K562 treated with DMSO at 1 percent for 24 hours (cell line): Measurements from ENCODE around the gene RAB11FIP5. TPM values are rescaled to one million over a fixed set of nuclear protein-coding genes. Genes with fewer than 3 reads are reported as not detected.

Experiments
- total RNA-seq: library from RNA; unstranded; fragments of 300-600 nt; gene quantifications from 2 replicates; pipeline ENCODE4 v1.2.3, GENCODE V29; 2022; ENCODE audit warnings: low read depth; ENCODE audit not compliant: insufficient read depth

Gene RAB11FIP5, protein sequence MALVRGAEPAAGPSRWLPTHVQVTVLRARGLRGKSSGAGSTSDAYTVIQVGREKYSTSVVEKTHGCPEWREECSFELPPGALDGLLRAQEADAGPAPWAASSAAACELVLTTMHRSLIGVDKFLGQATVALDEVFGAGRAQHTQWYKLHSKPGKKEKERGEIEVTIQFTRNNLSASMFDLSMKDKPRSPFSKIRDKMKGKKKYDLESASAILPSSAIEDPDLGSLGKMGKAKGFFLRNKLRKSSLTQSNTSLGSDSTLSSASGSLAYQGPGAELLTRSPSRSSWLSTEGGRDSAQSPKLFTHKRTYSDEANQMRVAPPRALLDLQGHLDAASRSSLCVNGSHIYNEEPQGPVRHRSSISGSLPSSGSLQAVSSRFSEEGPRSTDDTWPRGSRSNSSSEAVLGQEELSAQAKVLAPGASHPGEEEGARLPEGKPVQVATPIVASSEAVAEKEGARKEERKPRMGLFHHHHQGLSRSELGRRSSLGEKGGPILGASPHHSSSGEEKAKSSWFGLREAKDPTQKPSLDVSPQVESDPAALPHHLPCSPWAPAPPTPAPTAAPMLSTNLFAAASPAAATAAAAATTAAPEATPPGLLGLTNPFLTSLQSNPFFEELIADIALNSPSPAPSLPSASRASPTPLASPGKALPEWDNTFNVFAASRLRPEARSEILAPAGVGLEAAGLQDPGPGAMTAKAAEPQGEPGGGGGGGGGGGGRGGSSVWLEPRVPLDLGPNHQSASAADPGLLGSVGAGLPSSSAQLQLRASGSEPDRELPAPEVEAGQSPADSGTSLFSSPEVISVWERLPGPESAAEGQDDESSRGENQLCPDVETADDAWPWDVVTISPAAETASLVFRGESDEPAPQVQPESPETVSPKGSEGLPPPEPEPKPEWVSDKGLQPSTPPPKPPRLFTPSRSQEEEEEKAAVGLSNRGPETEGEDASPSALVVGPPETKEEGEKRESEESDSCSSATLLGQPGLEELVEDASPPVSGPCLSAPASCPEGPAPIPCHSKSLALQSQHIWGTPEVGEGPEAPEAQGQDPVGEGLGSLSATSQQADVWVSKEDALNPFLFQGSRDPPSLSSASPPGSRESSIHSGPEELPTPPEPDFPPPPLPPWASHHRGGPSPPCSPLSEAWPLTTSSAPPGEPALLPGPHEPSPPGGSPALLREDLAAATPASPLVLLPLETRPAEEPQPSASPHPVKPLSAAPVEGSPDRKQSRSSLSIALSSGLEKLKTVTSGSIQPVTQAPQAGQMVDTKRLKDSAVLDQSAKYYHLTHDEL (N-terminal part only)
- total RNA-seq, result 8.0 and 9.0 TPM in 2 replicates

DNA sequence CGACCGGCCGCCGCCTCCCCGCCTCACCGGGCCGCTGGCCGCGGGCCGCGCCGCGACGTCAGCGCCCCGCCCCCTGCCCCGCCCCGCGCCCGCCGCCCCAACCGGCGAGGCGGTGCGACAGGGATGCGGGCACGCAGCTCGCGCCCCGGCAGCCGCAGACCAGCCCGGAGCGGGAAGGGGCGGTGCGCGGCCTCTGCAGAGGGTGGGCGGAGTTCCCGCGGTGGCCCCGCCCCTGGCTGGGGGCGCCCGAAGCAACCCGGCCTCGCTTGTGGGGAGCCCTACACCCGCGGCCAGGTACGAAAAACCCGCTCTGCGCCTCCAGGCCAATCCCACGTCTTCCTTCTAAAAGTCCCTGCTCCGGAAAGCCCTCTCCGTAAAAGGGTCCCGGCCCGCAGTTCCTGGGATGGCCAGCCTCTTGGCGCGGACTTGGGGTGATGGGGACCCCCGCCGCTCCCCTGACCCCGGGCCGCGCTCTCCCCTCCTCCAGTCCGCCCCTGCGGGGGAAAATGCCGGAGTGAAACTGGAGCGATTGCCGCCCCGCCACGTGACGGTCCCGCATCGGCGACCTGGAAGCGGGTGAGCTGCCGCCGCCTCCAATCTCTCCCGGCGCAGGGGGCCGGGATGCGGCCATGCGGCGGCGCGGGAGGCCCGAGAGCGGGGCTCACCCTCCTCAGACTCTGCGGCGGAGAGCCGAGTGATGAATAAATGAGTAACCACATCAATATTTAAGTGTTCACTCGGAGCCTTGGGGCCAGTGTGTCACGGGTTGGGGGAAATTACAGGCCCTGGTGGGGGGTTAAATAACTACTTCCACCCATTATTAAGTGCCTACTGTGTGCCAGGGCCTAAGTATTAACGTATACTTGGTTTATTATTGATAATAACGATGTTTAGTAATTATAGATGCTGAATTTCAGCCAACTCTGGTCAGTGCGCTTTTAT lies at the start of gene RAB11FIP5:
TSS of gene RAB11FIP5 (minus strand) at position 36 of the 942 bp plus-strand sequence. CDS start 171 bp downstream, outside the sequence.

DNA sequence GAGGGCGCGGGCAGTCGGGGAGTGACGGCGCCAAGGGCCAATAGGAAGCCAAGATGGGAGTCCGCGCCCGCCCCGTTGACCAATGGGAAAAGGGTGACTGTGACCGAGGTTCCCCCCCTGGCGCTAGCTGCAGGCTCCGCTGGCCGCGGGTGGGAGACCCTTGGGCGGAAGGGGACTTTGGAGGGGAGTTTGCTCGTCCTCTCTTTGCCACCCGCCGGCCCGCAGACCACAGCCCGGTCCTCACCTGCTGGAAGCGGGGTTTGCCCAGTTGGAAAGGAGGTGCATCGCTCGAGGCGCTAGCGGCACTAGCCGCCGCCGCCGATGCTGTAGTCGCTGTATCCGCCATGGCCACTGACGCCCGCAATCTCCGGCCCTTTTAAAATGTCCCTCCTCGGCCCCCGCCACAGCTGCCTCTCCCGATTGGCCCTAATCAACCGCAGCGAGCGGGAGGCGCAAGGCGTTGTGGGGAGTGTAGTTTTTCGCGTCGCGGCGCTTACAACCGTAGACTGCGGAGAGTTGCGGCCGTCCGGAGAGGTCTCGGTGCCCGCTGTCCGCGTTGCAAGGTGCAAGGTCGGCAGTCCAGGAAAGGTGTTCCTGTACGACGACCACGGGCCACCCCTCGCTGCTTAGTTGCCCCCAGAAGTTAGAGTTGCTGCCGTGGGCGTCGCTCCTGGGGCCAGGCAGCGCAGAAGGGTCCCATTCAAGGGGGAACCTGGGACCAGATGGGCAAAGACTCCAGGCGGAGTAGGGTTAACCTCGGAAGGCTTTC lies 41.2 kb downstream of the RAB11FIP5 start, which contains the start of gene SFXN5:
TSS of gene SFXN5 (minus strand) at position 353 of the 769 bp plus-strand sequence. CDS start at position 346, 7 bp downstream.

Other genes starting within 250 kb of the RAB11FIP5 start
- gene SPR, start 225.5 kb downstream of the RAB11FIP5 start, total RNA-seq, result 49.3 and 54.6 TPM in 2 replicates
- not detected in 2 replicates for gene EMX1, start 195.4 kb downstream of the RAB11FIP5 start, total RNA-seq
- gene SFXN5, start 41.2 kb downstream of the RAB11FIP5 start, total RNA-seq, result 19.3 and 27.3 TPM in 2 replicates
- not detected in 2 replicates for gene NOTO, start 89.6 kb upstream of the RAB11FIP5 start, total RNA-seq
- 11.6 and 12.8 TPM in 2 replicates for gene SMYD5, start 101.3 kb upstream of the RAB11FIP5 start, total RNA-seq
- 61.8 and 68.5 TPM in 2 replicates for gene PRADC1, start 120.3 kb upstream of the RAB11FIP5 start, total RNA-seq
- 407 and 437 TPM in 2 replicates for gene CCT7, start 121.4 kb upstream of the RAB11FIP5 start, total RNA-seq
- gene FBXO41, start 171.5 kb upstream of the RAB11FIP5 start, total RNA-seq, result 2.0 and 2.2 TPM in 2 replicates
- gene EGR4, start 180.6 kb upstream of the RAB11FIP5 start, total RNA-seq, result not detected in 2 replicates